Adrenal gland (tissue), 12 donors: Measurements from ENCODE around the gene SLIT2. TPM values are rescaled to one million over a fixed set of nuclear protein-coding genes. Genes with fewer than 3 reads are reported as not detected.

Experiments
- DNase-seq, 7 donors: peaks; one replicate each; pipeline ENCODE4 v3.0.0-alpha.2; 2019 to 2020
- H3K27ac ChIP-seq, 5 donors: fragments of 200-600 bp; sonication (generic) in 4 of 5; 1 replicate in 3 of 5; 2 replicates in 2 of 5; pipeline versions ENCODE4 v1.5.1 to v1.8.0; 2016 to 2020; ENCODE audit warnings: mild to moderate bottlenecking in 1 of 5
- H3K27me3 ChIP-seq: fragments of 200-600 bp; 2 replicates; pipeline ENCODE4 v1.8.0; 2021
- H3K36me3 ChIP-seq, 2 donors: fragments of 200-600 bp; replicated peaks in 1 of 2; 1 replicate in 1 of 2; 2 replicates in 1 of 2; pipeline versions ENCODE4 v1.5.1 to v1.8.0; 2018 to 2022
- H3K4me1 ChIP-seq, 2 donors: fragments of 200-600 bp; replicated peaks in 1 of 2; 1 replicate in 1 of 2; 2 replicates in 1 of 2; pipeline versions ENCODE4 v1.5.1 to v1.8.0; 2018 to 2021
- H3K4me3 ChIP-seq, 4 donors: fragments of 200-600 bp; sonication (generic) in 3 of 4; one replicate each; pipeline ENCODE4 v1.5.1; 2016 to 2018
- H3K9me3 ChIP-seq, 3 donors: fragments of 200-600 bp; sonication (generic) in 1 of 3; replicated peaks in 1 of 3; 1 replicate in 2 of 3; 2 replicates in 1 of 3; pipeline versions ENCODE4 v1.5.1 to v1.8.0; 2016 to 2021
- CTCF ChIP-seq, 6 experiments: fragments of 450-650 bp in 4 of 6; fragments of 200-600 bp in 2 of 6; sonication (generic) in 1 of 6; IDR thresholded peaks; 1 replicate in 5 of 6; 2 replicates in 1 of 6; pipeline versions ENCODE4 v1.5.1 to v1.8.0; 2016 to 2021; ENCODE audit warnings: antibody characterized with exemption in 6 of 6, mild to moderate bottlenecking in 2 of 6, moderate library complexity in 1 of 6
- POLR2A ChIP-seq, 2 donors: fragments of 450-650 bp; IDR thresholded peaks; one replicate each; pipeline ENCODE4 v1.6.1; 2017; ENCODE audit warnings: antibody characterized with exemption in 2 of 2, mild to moderate bottlenecking in 2 of 2, moderate library complexity in 1 of 2
- WGBS, 4 donors: extraction: QIAGEN DNeasy Blood & Tissue Kit in 2 of 4; methylation state at CpG; one replicate each; pipeline versions ENCODE4 v1.1.5 to v1.1.7; 2013 to 2017; 5-methylcytosine and 5-hydroxymethylcytosine counted together
- intact Hi-C, 2 donors: fragments of 100-400 bp; cut with DNase I; formaldehyde crosslinking; loops; one replicate each; pipeline versions ENCODE4 v1.14.1 to v1.15.0; 2022 to 2023
- polyA plus RNA-seq, 3 donors: library from polyadenylated mRNA; stranded (reverse); fragments of 200-250 nt in 2 of 3; fragments of 350-450 nt in 1 of 3; fragmentation: Illumina TruSeq in 1 of 3; extraction: RNeasy Lipid Tissue Mini Kit (QIAGEN cat#74804) in 1 of 3; gene quantifications; one replicate each; pipeline ENCODE4 v1.2.3, GENCODE V29; 2013 to 2014
- total RNA-seq, 9 donors: library from RNA; depleted of rRNA in 4 of 9; stranded (reverse); fragments of >200 nt in 4 of 9; fragments of 120-200 nt in 1 of 9; fragmentation: NEBNext Ultra II Directional in 1 of 9; extraction: Animal tissue kit (Norgen Biotek cat#: 25700) in 1 of 9; gene quantifications; one replicate each; pipeline versions ENCODE4 v1.1.0 to v1.2.4, GENCODE V29; 2013 to 2023
- donor health status: healthy with polysubstance abuse.
- donor health status: Bipolar disorder and iron deficiency.
- donor health status: DM: yes; HTN: yes; CAD: no.
- donor health status: DM: no; HTN: no; CAD: no.
- donor health status: DM: no; HTN: no; CAD: no.
- donor health status: DM: yes; HTN: yes; CAD: no.

SLIT2 gene
- total and polyA plus RNA-seq, 12 donors = 9.4 to 68.7 (median 36.8) TPM

GRCh38 chr4:20301161-20301560, 49.5 kb downstream of the SLIT2 start:
- no peaks in the 10 kb centered on the region for H3K27me3 ChIP-seq
- peaks cover 0 to 9% of the 10 kb centered on the region in 2 donors for H3K4me1 ChIP-seq
- H3K36me3 ChIP-seq = no peaks in the 10 kb centered on the region
- no peak overlapping the region for H3K4me3 ChIP-seq
- DNase-seq = no peak
- no peak overlapping the region for H3K27ac ChIP-seq
- no peaks in the 10 kb centered on the region for H3K9me3 ChIP-seq
- TF ChIP-seq POLR2A (IDR thresholded peaks at IDR 0.05) (no peak), CTCF (IDR thresholded peaks at IDR 0.05) (no peak)
- intact Hi-C loops = no loop called here
- WGBS, 4 donors = 38 to 67% (median 61%) methylated on average over 2 of the region's 2 CpGs
